ENCODE results near the gene XK. TPM values are rescaled to one million over a fixed set of nuclear protein-coding genes. Genes with fewer than 3 reads are reported as not detected.

Gene XK
- total and polyA plus RNA-seq, 9 of the 15 experiments (the other 6 are each of a cell fraction or from before 2014, with no cell fraction given), result 4.0 to 21.6 (median 11.6) TPM

- TF ChIP-seq ZNF76 (CRISPR knock-in tag; IDR thresholded peaks at IDR 0.05; ENCODE audit: borderline replicate concordance) (no peak), KAT2B (IDR thresholded peaks at IDR 0.05; ENCODE audit: low read depth, low read length) (no peak), CBX5 (IDR thresholded peaks at IDR 0.05; ENCODE audit: borderline replicate concordance, low read depth) (no peak), CTCF (IDR thresholded peaks at IDR 0.05 in 2 of 3, conservative IDR thresholded peaks at IDR 0.05 in 1 of 3; ENCODE audit: insufficient read depth in 2 of 3, low read depth in 1 of 3, low read length in 3 of 3) (no peak), KHSRP (IDR thresholded peaks at IDR 0.05) (no peak)
- TF ChIP-seq, protein P1, sequence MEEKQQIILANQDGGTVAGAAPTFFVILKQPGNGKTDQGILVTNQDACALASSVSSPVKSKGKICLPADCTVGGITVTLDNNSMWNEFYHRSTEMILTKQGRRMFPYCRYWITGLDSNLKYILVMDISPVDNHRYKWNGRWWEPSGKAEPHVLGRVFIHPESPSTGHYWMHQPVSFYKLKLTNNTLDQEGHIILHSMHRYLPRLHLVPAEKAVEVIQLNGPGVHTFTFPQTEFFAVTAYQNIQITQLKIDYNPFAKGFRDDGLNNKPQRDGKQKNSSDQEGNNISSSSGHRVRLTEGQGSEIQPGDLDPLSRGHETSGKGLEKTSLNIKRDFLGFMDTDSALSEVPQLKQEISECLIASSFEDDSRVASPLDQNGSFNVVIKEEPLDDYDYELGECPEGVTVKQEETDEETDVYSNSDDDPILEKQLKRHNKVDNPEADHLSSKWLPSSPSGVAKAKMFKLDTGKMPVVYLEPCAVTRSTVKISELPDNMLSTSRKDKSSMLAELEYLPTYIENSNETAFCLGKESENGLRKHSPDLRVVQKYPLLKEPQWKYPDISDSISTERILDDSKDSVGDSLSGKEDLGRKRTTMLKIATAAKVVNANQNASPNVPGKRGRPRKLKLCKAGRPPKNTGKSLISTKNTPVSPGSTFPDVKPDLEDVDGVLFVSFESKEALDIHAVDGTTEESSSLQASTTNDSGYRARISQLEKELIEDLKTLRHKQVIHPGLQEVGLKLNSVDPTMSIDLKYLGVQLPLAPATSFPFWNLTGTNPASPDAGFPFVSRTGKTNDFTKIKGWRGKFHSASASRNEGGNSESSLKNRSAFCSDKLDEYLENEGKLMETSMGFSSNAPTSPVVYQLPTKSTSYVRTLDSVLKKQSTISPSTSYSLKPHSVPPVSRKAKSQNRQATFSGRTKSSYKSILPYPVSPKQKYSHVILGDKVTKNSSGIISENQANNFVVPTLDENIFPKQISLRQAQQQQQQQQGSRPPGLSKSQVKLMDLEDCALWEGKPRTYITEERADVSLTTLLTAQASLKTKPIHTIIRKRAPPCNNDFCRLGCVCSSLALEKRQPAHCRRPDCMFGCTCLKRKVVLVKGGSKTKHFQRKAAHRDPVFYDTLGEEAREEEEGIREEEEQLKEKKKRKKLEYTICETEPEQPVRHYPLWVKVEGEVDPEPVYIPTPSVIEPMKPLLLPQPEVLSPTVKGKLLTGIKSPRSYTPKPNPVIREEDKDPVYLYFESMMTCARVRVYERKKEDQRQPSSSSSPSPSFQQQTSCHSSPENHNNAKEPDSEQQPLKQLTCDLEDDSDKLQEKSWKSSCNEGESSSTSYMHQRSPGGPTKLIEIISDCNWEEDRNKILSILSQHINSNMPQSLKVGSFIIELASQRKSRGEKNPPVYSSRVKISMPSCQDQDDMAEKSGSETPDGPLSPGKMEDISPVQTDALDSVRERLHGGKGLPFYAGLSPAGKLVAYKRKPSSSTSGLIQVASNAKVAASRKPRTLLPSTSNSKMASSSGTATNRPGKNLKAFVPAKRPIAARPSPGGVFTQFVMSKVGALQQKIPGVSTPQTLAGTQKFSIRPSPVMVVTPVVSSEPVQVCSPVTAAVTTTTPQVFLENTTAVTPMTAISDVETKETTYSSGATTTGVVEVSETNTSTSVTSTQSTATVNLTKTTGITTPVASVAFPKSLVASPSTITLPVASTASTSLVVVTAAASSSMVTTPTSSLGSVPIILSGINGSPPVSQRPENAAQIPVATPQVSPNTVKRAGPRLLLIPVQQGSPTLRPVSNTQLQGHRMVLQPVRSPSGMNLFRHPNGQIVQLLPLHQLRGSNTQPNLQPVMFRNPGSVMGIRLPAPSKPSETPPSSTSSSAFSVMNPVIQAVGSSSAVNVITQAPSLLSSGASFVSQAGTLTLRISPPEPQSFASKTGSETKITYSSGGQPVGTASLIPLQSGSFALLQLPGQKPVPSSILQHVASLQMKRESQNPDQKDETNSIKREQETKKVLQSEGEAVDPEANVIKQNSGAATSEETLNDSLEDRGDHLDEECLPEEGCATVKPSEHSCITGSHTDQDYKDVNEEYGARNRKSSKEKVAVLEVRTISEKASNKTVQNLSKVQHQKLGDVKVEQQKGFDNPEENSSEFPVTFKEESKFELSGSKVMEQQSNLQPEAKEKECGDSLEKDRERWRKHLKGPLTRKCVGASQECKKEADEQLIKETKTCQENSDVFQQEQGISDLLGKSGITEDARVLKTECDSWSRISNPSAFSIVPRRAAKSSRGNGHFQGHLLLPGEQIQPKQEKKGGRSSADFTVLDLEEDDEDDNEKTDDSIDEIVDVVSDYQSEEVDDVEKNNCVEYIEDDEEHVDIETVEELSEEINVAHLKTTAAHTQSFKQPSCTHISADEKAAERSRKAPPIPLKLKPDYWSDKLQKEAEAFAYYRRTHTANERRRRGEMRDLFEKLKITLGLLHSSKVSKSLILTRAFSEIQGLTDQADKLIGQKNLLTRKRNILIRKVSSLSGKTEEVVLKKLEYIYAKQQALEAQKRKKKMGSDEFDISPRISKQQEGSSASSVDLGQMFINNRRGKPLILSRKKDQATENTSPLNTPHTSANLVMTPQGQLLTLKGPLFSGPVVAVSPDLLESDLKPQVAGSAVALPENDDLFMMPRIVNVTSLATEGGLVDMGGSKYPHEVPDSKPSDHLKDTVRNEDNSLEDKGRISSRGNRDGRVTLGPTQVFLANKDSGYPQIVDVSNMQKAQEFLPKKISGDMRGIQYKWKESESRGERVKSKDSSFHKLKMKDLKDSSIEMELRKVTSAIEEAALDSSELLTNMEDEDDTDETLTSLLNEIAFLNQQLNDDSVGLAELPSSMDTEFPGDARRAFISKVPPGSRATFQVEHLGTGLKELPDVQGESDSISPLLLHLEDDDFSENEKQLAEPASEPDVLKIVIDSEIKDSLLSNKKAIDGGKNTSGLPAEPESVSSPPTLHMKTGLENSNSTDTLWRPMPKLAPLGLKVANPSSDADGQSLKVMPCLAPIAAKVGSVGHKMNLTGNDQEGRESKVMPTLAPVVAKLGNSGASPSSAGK (IDR thresholded peaks at IDR 0.05), result no peak
Observed at GRCh38 chrX:37676811-37677210, 8.8 kb upstream of the XK start (continued).

Data from K562 (cell line).